SK-N-MC (cell line): ENCODE results near the gene C17orf114.

Source experiments
- EZH2 ChIP-seq: fragments of 200-600 bp; sonication (generic); IDR thresholded peaks from one replicate; pipeline ENCODE4 v1.6.1; 2017; ENCODE audit warnings: antibody characterized with exemption
- FOXP2 ChIP-seq: optimal IDR thresholded peaks from 2 replicates; pipeline ENCODE3; 2011; ENCODE audit warnings: mild to moderate bottlenecking, moderate library complexity; ENCODE audit not compliant: insufficient read depth; ENCODE audit errors: extremely low read length, control extremely low read depth
- POLR2AphosphoS5 ChIP-seq: IDR thresholded peaks from 2 replicates; pipeline ENCODE4 v1.6.1; 2012; ENCODE audit warnings: mild to moderate bottlenecking, low read depth, low read length, borderline replicate concordance

GRCh38 chr17:4838309-4838785, 36.2 kb upstream of the C17orf114 start:
- TF ChIP-seq POLR2AphosphoS5 (no peak), EZH2 (no peak), FOXP2 (no peak)
